ENCODE results near the gene MOB3A.

MOB3A gene

GRCh38 chr19:2051773-2052704, 44.1 kb downstream of the MOB3A start:
- no peak overlapping the region for H3K4me3 ChIP-seq (replicated peaks in 1 of 2; ENCODE audit: low read depth in 2 of 2, low read length in 2 of 2)

GRCh38 chr19:2050991-2051772, 44.9 kb downstream of the MOB3A start, which contains the start of gene MKNK2:
TSS of gene MKNK2 (minus strand) at chr19:2051244. CDS start at chr19:2050851, 393 bp downstream.
- peak; percentile 87 to 93 for DNase-seq (ENCODE audit: low read depth in 2 of 2)
- peak within 1 kb of the TSS; percentile 96 for H3K4me3 ChIP-seq (replicated peaks in 1 of 2; ENCODE audit: low read depth in 2 of 2, low read length in 2 of 2)
- peak; percentile 19 for TF ChIP-seq CTCF (IDR thresholded peaks at IDR 0.05; ENCODE audit: low read depth, low read length)

More at GRCh38 chr19:2051773-2052704, 44.1 kb downstream of the MOB3A start:
- DNase-seq (ENCODE audit: low read depth in 2 of 2): peak in 1 of 2 donors; percentile 81
- no peak for TF ChIP-seq CTCF (IDR thresholded peaks at IDR 0.05; ENCODE audit: low read depth, low read length)

- no peak for TF ChIP-seq CTCF (IDR thresholded peaks at IDR 0.05; ENCODE audit: low read depth, low read length)
- peak overlapping the region; percentile 96 for H3K4me3 ChIP-seq (replicated peaks in 1 of 2; ENCODE audit: low read depth in 2 of 2, low read length in 2 of 2)
- DNase-seq (ENCODE audit: low read depth in 2 of 2): no peak
These were observed 45.7 kb downstream of the MOB3A start for GRCh38 chr19:2050349-2050990.

GRCh38 chr19:2049741-2050348, 46.3 kb downstream of the MOB3A start:
- no peak for TF ChIP-seq CTCF (IDR thresholded peaks at IDR 0.05; ENCODE audit: low read depth, low read length)
- peak overlapping the region; percentile 96 for H3K4me3 ChIP-seq (replicated peaks in 1 of 2; ENCODE audit: low read depth in 2 of 2, low read length in 2 of 2)

GRCh38 chr19:2048959-2049740, 47.0 kb downstream of the MOB3A start:
- peak overlapping the region; percentile 96 for H3K4me3 ChIP-seq (replicated peaks in 1 of 2; ENCODE audit: low read depth in 2 of 2, low read length in 2 of 2)
- peak in 1 of 2 donors; percentile 35 for DNase-seq (ENCODE audit: low read depth in 2 of 2)
- no peak for TF ChIP-seq CTCF (IDR thresholded peaks at IDR 0.05; ENCODE audit: low read depth, low read length)

More at GRCh38 chr19:2049741-2050348, 46.3 kb downstream of the MOB3A start:
- peak; percentile 79 to 83 for DNase-seq (ENCODE audit: low read depth in 2 of 2)

All from cardiac fibroblast (primary cell).